ENCODE data around the gene FREM1. TPM values are rescaled to one million over a fixed set of nuclear protein-coding genes. Genes with fewer than 3 reads are reported as not detected.

The FREM1 gene
- total and polyA plus RNA-seq, 10 of the 15 experiments (the other 5 are each of a cell fraction or from before 2014, with no cell fraction given): 0.01 to 0.16 (median 0.08) TPM; not detected in 7

DNA sequence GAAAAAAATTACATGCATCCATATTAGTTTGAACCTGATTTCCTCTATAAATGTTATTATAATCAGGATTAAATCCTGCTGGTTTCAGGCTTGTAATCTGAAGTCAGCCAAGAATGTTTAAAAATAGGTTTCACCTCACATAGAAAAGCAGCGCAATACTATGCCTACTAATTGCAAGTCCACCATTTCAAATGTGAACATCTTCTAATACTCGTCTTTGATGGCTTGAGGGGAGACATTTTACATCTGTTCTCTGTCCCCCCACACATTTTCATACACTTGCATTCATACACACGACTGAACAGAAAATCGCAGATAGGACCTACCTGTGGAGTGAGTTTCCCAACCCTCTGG lies 41.8 kb downstream of the FREM1 start:
- no peaks in the 10 kb centered on the region for H4K20me1 ChIP-seq (ENCODE audit: control insufficient read depth, insufficient read depth)
- FAIRE-seq: no peak
- no peaks in the 10 kb centered on the region for H3K79me2 ChIP-seq (ENCODE audit: control insufficient read depth, insufficient read depth, low read length)
- no peaks in the 10 kb centered on the region for H3K36me3 ChIP-seq (ENCODE audit: control insufficient read depth in 2 of 2, insufficient read depth in 2 of 2, low read length in 1 of 2)
- TF ChIP-seq FOXM1 (IDR thresholded peaks at IDR 0.05; ENCODE audit: low read depth, low read length) (no peak), EP300 (IDR thresholded peaks at IDR 0.05; ENCODE audit: borderline replicate concordance in 1 of 2, control insufficient read depth in 1 of 2, low read depth in 2 of 2, low read length in 2 of 2) (no peak), CBX3 (IDR thresholded peaks at IDR 0.05; ENCODE audit: borderline replicate concordance, low read depth) (no peak), MXI1 (IDR thresholded peaks at IDR 0.05; ENCODE audit: low read depth, low read length) (no peak), STAT3 (IDR thresholded peaks at IDR 0.05; ENCODE audit: low read depth, low read length) (no peak)
- TF ChIP-seq, protein P1, sequence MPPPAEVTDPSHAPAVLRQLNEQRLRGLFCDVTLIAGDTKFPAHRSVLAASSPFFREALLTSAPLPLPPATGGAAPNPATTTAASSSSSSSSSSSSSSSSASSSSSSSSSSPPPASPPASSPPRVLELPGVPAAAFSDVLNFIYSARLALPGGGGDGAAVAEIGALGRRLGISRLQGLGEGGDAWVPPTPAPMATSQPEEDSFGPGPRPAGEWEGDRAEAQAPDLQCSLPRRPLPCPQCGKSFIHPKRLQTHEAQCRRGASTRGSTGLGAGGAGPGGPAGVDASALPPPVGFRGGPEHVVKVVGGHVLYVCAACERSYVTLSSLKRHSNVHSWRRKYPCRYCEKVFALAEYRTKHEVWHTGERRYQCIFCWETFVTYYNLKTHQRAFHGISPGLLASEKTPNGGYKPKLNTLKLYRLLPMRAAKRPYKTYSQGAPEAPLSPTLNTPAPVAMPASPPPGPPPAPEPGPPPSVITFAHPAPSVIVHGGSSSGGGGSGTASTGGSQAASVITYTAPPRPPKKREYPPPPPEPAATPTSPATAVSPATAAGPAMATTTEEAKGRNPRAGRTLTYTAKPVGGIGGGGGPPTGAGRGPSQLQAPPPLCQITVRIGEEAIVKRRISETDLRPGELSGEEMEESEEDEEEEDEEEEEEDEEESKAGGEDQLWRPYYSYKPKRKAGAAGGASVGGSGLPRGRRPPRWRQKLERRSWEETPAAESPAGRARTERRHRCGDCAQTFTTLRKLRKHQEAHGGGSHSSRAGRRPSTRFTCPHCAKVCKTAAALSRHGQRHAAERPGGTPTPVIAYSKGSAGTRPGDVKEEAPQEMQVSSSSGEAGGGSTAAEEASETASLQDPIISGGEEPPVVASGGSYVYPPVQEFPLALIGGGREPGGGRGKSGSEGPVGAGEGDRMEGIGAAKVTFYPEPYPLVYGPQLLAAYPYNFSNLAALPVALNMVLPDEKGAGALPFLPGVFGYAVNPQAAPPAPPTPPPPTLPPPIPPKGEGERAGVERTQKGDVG (CRISPR knock-in tag; IDR thresholded peaks at IDR 0.05): no peak
- TF ChIP-seq, protein P2, sequence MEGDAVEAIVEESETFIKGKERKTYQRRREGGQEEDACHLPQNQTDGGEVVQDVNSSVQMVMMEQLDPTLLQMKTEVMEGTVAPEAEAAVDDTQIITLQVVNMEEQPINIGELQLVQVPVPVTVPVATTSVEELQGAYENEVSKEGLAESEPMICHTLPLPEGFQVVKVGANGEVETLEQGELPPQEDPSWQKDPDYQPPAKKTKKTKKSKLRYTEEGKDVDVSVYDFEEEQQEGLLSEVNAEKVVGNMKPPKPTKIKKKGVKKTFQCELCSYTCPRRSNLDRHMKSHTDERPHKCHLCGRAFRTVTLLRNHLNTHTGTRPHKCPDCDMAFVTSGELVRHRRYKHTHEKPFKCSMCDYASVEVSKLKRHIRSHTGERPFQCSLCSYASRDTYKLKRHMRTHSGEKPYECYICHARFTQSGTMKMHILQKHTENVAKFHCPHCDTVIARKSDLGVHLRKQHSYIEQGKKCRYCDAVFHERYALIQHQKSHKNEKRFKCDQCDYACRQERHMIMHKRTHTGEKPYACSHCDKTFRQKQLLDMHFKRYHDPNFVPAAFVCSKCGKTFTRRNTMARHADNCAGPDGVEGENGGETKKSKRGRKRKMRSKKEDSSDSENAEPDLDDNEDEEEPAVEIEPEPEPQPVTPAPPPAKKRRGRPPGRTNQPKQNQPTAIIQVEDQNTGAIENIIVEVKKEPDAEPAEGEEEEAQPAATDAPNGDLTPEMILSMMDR (IDR thresholded peaks at IDR 0.05 in 2 of 3, conservative IDR thresholded peaks at IDR 0.05 in 1 of 3; ENCODE audit: control insufficient read depth in 2 of 3, extremely low read depth in 1 of 3, insufficient read depth in 1 of 3, low read depth in 3 of 3, low read length in 3 of 3): no peak
- TF ChIP-seq, protein P3, sequence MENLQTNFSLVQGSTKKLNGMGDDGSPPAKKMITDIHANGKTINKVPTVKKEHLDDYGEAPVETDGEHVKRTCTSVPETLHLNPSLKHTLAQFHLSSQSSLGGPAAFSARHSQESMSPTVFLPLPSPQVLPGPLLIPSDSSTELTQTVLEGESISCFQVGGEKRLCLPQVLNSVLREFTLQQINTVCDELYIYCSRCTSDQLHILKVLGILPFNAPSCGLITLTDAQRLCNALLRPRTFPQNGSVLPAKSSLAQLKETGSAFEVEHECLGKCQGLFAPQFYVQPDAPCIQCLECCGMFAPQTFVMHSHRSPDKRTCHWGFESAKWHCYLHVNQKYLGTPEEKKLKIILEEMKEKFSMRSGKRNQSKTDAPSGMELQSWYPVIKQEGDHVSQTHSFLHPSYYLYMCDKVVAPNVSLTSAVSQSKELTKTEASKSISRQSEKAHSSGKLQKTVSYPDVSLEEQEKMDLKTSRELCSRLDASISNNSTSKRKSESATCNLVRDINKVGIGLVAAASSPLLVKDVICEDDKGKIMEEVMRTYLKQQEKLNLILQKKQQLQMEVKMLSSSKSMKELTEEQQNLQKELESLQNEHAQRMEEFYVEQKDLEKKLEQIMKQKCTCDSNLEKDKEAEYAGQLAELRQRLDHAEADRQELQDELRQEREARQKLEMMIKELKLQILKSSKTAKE (IDR thresholded peaks at IDR 0.05; ENCODE audit: low read depth, poor library complexity, severe bottlenecking): no peak
- TF ChIP-seq, protein P4, sequence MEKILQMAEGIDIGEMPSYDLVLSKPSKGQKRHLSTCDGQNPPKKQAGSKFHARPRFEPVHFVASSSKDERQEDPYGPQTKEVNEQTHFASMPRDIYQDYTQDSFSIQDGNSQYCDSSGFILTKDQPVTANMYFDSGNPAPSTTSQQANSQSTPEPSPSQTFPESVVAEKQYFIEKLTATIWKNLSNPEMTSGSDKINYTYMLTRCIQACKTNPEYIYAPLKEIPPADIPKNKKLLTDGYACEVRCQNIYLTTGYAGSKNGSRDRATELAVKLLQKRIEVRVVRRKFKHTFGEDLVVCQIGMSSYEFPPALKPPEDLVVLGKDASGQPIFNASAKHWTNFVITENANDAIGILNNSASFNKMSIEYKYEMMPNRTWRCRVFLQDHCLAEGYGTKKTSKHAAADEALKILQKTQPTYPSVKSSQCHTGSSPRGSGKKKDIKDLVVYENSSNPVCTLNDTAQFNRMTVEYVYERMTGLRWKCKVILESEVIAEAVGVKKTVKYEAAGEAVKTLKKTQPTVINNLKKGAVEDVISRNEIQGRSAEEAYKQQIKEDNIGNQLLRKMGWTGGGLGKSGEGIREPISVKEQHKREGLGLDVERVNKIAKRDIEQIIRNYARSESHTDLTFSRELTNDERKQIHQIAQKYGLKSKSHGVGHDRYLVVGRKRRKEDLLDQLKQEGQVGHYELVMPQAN (conservative IDR thresholded peaks at IDR 0.05): no peak
- SMC1A ChIA-PET (ENCODE audit: uncharacterized antibody, unreplicated experiment): no interaction called here
- no peak for ATAC-seq
- no peak overlapping the region for H3K4me2 ChIP-seq (ENCODE audit: control insufficient read depth, insufficient read depth)
- DNase-seq (ENCODE audit: low read depth, low spot score): no peak
- 20% methylated on average over 4 of the region's 4 CpGs for WGBS (ENCODE audit: insufficient coverage, insufficient replicate concordance, low lambda C conversion rate, missing lambda C conversion rate)
- RAD21 ChIA-PET (ENCODE audit: unreplicated experiment): no interaction called here
- H3K4me1 ChIP-seq (ENCODE audit: control insufficient read depth, insufficient read depth, low read length): no peaks in the 10 kb centered on the region
- no peaks in the 10 kb centered on the region for H3K9me3 ChIP-seq (replicated peaks; ENCODE audit: control insufficient read depth, insufficient read depth, low read length)
- no peak overlapping the region for H3K27ac ChIP-seq (ENCODE audit: control insufficient read depth, insufficient read depth)
- BruUV-seq (replicated peaks): no TSS peak
- no peaks in the 10 kb centered on the region for H3K27me3 ChIP-seq (replicated peaks in 1 of 2; ENCODE audit: control insufficient read depth in 2 of 2, insufficient read depth in 2 of 2, low read length in 1 of 2)
- intact Hi-C loops (cut with micrococcal nuclease; ENCODE audit: unreplicated experiment) (no loop called here), in situ Hi-C loops (cut with MboI) (no loop called here)
- CTCF ChIA-PET: interaction anchor here (1.6 kb wide), 1 partner anchor 17 kb away, joined by 5 read pairs; no protein-coding TSS in a partner anchor
- no peak overlapping the region for H3K4me3 ChIP-seq
- H3K9ac ChIP-seq (ENCODE audit: control insufficient read depth, insufficient read depth, low read length): no peak overlapping the region
- POLR2A ChIA-PET: no interaction called here
- no peak overlapping the region for H2AFZ ChIP-seq (ENCODE audit: control insufficient read depth, low read depth, low read length)
